ENCODE measurements around the gene TNFRSF13B. TPM values are rescaled to one million over a fixed set of nuclear protein-coding genes. Genes with fewer than 3 reads are reported as not detected.

Gene TNFRSF13B
- total RNA-seq, 1 donor from 2014 or later = not detected

- Histone ChIP-seq H3K36me3 (no peaks in the 10 kb centered on the region), H3K9me3 (replicated peaks) (no peaks in the 10 kb centered on the region), H3K4me3 (no peak overlapping the region), H3K4me1 (no peaks in the 10 kb centered on the region), H3K27me3 (ENCODE audit: low read depth) (peaks cover 6% of the 10 kb centered on the region), H3K27ac (replicated peaks) (no peak overlapping the region)
- TF ChIP-seq, protein P1, sequence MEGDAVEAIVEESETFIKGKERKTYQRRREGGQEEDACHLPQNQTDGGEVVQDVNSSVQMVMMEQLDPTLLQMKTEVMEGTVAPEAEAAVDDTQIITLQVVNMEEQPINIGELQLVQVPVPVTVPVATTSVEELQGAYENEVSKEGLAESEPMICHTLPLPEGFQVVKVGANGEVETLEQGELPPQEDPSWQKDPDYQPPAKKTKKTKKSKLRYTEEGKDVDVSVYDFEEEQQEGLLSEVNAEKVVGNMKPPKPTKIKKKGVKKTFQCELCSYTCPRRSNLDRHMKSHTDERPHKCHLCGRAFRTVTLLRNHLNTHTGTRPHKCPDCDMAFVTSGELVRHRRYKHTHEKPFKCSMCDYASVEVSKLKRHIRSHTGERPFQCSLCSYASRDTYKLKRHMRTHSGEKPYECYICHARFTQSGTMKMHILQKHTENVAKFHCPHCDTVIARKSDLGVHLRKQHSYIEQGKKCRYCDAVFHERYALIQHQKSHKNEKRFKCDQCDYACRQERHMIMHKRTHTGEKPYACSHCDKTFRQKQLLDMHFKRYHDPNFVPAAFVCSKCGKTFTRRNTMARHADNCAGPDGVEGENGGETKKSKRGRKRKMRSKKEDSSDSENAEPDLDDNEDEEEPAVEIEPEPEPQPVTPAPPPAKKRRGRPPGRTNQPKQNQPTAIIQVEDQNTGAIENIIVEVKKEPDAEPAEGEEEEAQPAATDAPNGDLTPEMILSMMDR (IDR thresholded peaks at IDR 0.05; ENCODE audit: borderline replicate concordance) = no peak
- peak; percentile 5 for DNase-seq
- intact Hi-C loops (cut with micrococcal nuclease) = no loop called here
These were observed 45.1 kb downstream of the TNFRSF13B start for GRCh38 chr17:16926571-16927451.

- no peaks in the 10 kb centered on the region for H3K36me3 ChIP-seq
- H3K4me1 ChIP-seq = no peaks in the 10 kb centered on the region
- TF ChIP-seq, protein P1 (IDR thresholded peaks at IDR 0.05; ENCODE audit: borderline replicate concordance) = no peak
- intact Hi-C loops (cut with micrococcal nuclease) = no loop called here
- no peak overlapping the region for H3K4me3 ChIP-seq
- peak; percentile 9 for DNase-seq
- H3K27me3 ChIP-seq (ENCODE audit: low read depth) = no peaks in the 10 kb centered on the region
- H3K27ac ChIP-seq (replicated peaks) = no peak overlapping the region
- no peaks in the 10 kb centered on the region for H3K9me3 ChIP-seq (replicated peaks)
These were observed 45.8 kb downstream of the TNFRSF13B start for GRCh38 chr17:16926061-16926511.

- H3K27me3 ChIP-seq (ENCODE audit: low read depth) = no peaks in the 10 kb centered on the region
- no peaks in the 10 kb centered on the region for H3K9me3 ChIP-seq (replicated peaks)
- intact Hi-C loops (cut with micrococcal nuclease) = no loop called here
- no peak overlapping the region for H3K27ac ChIP-seq (replicated peaks)
- H3K4me1 ChIP-seq = no peaks in the 10 kb centered on the region
- TF ChIP-seq, protein P1 (IDR thresholded peaks at IDR 0.05; ENCODE audit: borderline replicate concordance) = no peak
- H3K36me3 ChIP-seq = no peaks in the 10 kb centered on the region
- H3K4me3 ChIP-seq = no peak overlapping the region
- peak; percentile 9 for DNase-seq
These were observed 46.4 kb downstream of the TNFRSF13B start for GRCh38 chr17:16925461-16926060.

DNA sequence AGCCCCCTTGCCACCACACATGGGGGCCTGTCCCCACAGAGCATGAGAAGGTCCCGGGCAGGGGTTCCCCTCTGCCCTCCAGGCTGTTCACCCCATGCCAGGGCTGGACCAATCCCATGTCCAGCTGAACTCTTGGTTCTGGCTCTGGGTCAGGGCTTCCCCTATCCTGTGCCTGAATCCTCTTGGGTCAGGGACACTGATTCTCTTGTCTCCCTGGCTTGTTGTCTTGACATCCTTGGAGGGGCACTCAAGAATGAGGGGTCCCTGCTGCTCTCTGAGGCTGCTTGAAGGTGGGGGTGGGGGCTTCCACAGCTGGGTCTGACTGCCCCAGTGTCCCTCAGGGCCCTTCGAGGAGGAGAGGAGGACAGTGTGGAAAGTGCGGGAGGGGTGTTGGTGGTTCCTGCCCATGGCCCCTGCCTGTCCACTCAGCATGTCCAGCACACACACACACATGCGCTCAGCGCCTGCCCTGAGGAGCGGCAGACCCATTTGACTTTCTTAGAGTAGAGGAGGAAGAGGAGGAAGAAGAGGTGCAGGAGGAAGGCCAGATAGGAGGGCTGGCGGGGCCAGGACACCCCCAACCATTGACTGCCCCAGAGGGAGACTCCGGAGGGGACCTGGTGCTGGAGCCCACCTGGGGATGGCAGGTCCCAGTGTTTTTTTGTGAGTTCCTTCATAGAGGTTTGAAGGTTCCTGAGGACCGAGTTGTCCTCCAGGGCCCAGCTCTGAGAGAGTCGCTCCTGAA is 47.0 kb downstream of the TNFRSF13B start:
- intact Hi-C loops (cut with micrococcal nuclease) = no loop called here
- no peaks in the 10 kb centered on the region for H3K27me3 ChIP-seq (ENCODE audit: low read depth)
- no peaks in the 10 kb centered on the region for H3K4me1 ChIP-seq
- H3K36me3 ChIP-seq = no peaks in the 10 kb centered on the region
- DNase-seq = peak; percentile 2
- TF ChIP-seq, protein P1 (IDR thresholded peaks at IDR 0.05; ENCODE audit: borderline replicate concordance) = no peak
- H3K9me3 ChIP-seq (replicated peaks) = no peaks in the 10 kb centered on the region
- H3K27ac ChIP-seq (replicated peaks) = no peak overlapping the region
- no peak overlapping the region for H3K4me3 ChIP-seq

- H3K9me3 ChIP-seq (replicated peaks) = no peaks in the 10 kb centered on the region
- H3K36me3 ChIP-seq = no peaks in the 10 kb centered on the region
- H3K27ac ChIP-seq (replicated peaks) = no peak overlapping the region
- intact Hi-C loops (cut with micrococcal nuclease) = no loop called here
- peak; percentile 6 for DNase-seq
- H3K4me3 ChIP-seq = no peak overlapping the region
- TF ChIP-seq, protein P1 (IDR thresholded peaks at IDR 0.05; ENCODE audit: borderline replicate concordance) = no peak
- no peaks in the 10 kb centered on the region for H3K4me1 ChIP-seq
- no peaks in the 10 kb centered on the region for H3K27me3 ChIP-seq (ENCODE audit: low read depth)
These were observed 47.8 kb downstream of the TNFRSF13B start for GRCh38 chr17:16923904-16924695.
